Uterus (tissue), 2 donors: Measurements from ENCODE around the gene CHST11.

Source experiments
- CTCF ChIP-seq, 4 experiments: fragments of 200-600 bp in 2 of 4; fragments of 450-650 bp in 2 of 4; sonication (generic) in 2 of 4; IDR thresholded peaks; one replicate each; pipeline ENCODE4 v1.5.1; 2016 to 2019; ENCODE audit warnings: antibody characterized with exemption in 4 of 4, mild to moderate bottlenecking in 2 of 4, moderate library complexity in 1 of 4
- POLR2A ChIP-seq, 2 donors: fragments of 450-650 bp; IDR thresholded peaks; one replicate each; pipeline ENCODE4 v1.6.1; 2016; ENCODE audit warnings: antibody characterized with exemption in 2 of 2, mild to moderate bottlenecking in 1 of 2, moderate library complexity in 1 of 2

- TF ChIP-seq CTCF (IDR thresholded peaks at IDR 0.05) (no peak), POLR2A (IDR thresholded peaks at IDR 0.05) (no peak)
Observed at GRCh38 chr12:104802208-104802607, 345.5 kb downstream of the CHST11 start.
